IMR-90 (cell line): ENCODE results near the gene RASGRF2. TPM values are rescaled to one million over a fixed set of nuclear protein-coding genes. Genes with fewer than 3 reads are reported as not detected.

Experiments used
- ATAC-seq: fragments of 200-7000 bp; cut with Tn5 transposase; 2 replicates; pipeline ENCODE4 v1.9.1; 2020; ENCODE audit warnings: low read depth, mild to moderate bottlenecking, moderate library complexity
- BruUV-seq: library from RNA; stranded (reverse); fragments of 400-500 nt; replicated peaks from 2 replicates; lab custom pipeline; 2021; lab: Mats Ljungman, UMichigan
- CTCF ChIA-PET: fragments of 300-600 bp; formaldehyde crosslinking; extraction: SDS; loops from one replicate; lab custom pipeline; 2021; ENCODE audit warnings: antibody characterized with exemption; lab: Yijun Ruan, JAX
- POLR2A ChIA-PET: fragments of 300-600 bp; sonication (Branson Sonifier 250); formaldehyde crosslinking; loops from one replicate; lab custom pipeline; 2022; ENCODE audit warnings: antibody characterized with exemption; ENCODE audit not compliant: unreplicated experiment; lab: Charles Lee
- DNase-seq: peaks from one replicate; pipeline ENCODE4 v3.0.0; 2013
- H2AFZ ChIP-seq: replicated peaks from 2 replicates; pipeline ENCODE3; 2013; ENCODE audit warnings: low read length, mild to moderate bottlenecking; ENCODE audit not compliant: poor library complexity
- H2AK5ac ChIP-seq: 2 replicates; pipeline ENCODE4 v1.6.1; 2013; ENCODE audit warnings: low read depth, low read length, inconsistent platforms
- H2AK9ac ChIP-seq: replicated peaks from 2 replicates; pipeline ENCODE3; 2013; ENCODE audit warnings: mild to moderate bottlenecking, low read depth, low read length, moderate library complexity; ENCODE audit not compliant: poor library complexity
- H2BK120ac ChIP-seq: 2 replicates; pipeline ENCODE4 v1.6.1; 2013; ENCODE audit warnings: low read depth, low read length, inconsistent platforms
- H2BK15ac ChIP-seq: 3 replicates; pipeline ENCODE4 v1.6.1; 2013; ENCODE audit warnings: low read depth, low read length, inconsistent platforms
- H2BK20ac ChIP-seq: 2 replicates; pipeline ENCODE4 v1.6.1; 2013; ENCODE audit warnings: low read depth, mild to moderate bottlenecking, inconsistent platforms, low read length, moderate library complexity
- H2BK5ac ChIP-seq: 2 replicates; pipeline ENCODE4 v1.6.1; 2013; ENCODE audit warnings: mild to moderate bottlenecking, low read depth, low read length, inconsistent platforms; ENCODE audit not compliant: poor library complexity, severe bottlenecking
- H3K14ac ChIP-seq: replicated peaks from 2 replicates; pipeline ENCODE4 v1.6.1; 2013; ENCODE audit warnings: low read depth, low read length, inconsistent platforms
- H3K18ac ChIP-seq: 2 replicates; pipeline ENCODE4 v1.6.1; 2013; ENCODE audit warnings: low read depth, low read length, control low read depth
- H3K23ac ChIP-seq: 2 replicates; pipeline ENCODE4 v1.6.1; 2013; ENCODE audit warnings: low read depth, low read length, inconsistent platforms
- H3K27ac ChIP-seq: 2 replicates; pipeline ENCODE4 v1.5.1; 2013; ENCODE audit warnings: mild to moderate bottlenecking, control low read depth, low read length; ENCODE audit not compliant: insufficient read depth
- H3K27me3 ChIP-seq: 2 replicates; pipeline ENCODE4 v1.6.1; 2013; ENCODE audit warnings: low read length; ENCODE audit not compliant: control insufficient read depth, insufficient read depth
- H3K36me3 ChIP-seq: 2 replicates; pipeline ENCODE4 v1.6.1; 2013; ENCODE audit warnings: low read length, mixed read lengths; ENCODE audit not compliant: control insufficient read depth, insufficient read depth
- H3K4ac ChIP-seq: 2 replicates; pipeline ENCODE4 v1.6.1; 2013; ENCODE audit warnings: low read depth, low read length, inconsistent platforms
- H3K4me1 ChIP-seq: 2 replicates; pipeline ENCODE4 v1.6.1; 2013; ENCODE audit warnings: low read length, mixed read lengths; ENCODE audit not compliant: control insufficient read depth, insufficient read depth
- H3K4me2 ChIP-seq: 2 replicates; pipeline ENCODE4 v1.6.1; 2013; ENCODE audit warnings: low read depth, mild to moderate bottlenecking, control low read depth, low read length, moderate library complexity
- H3K4me3 ChIP-seq: 2 replicates; pipeline ENCODE4 v1.5.1; 2013; ENCODE audit warnings: low read depth, mild to moderate bottlenecking, control low read depth, low read length, moderate library complexity; ENCODE audit not compliant: insufficient read depth
- H3K56ac ChIP-seq: 2 replicates; pipeline ENCODE4 v1.6.1; 2013; ENCODE audit warnings: low read length, inconsistent platforms; ENCODE audit not compliant: insufficient read depth; ENCODE audit errors: extremely low read depth
- H3K79me1 ChIP-seq, 2 experiments: 2 replicates each; pipeline ENCODE4 v1.6.1; 2013; ENCODE audit warnings: low read length in 2 of 2, inconsistent platforms in 1 of 2, low read depth in 1 of 2
- H3K9ac ChIP-seq: 2 replicates; pipeline ENCODE4 v1.6.1; 2013; ENCODE audit warnings: low read depth, low read length, control low read depth
- H3K9me1 ChIP-seq: 2 replicates; pipeline ENCODE4 v1.6.1; 2013; ENCODE audit warnings: low read length, inconsistent platforms; ENCODE audit not compliant: insufficient read depth
- H3K9me3 ChIP-seq: 2 replicates; pipeline ENCODE4 v1.6.1; 2013; ENCODE audit warnings: low read length; ENCODE audit not compliant: control insufficient read depth, insufficient read depth
- H4K20me1 ChIP-seq: 2 replicates; pipeline ENCODE4 v1.6.1; 2013; ENCODE audit warnings: low read length, inconsistent platforms; ENCODE audit not compliant: insufficient read depth
- H4K5ac ChIP-seq: 2 replicates; pipeline ENCODE4 v1.6.1; 2013; ENCODE audit warnings: mild to moderate bottlenecking, low read depth, low read length, control low read depth
- H4K8ac ChIP-seq, 2 experiments: 2 replicates each; pipeline ENCODE4 v1.6.1; 2013; ENCODE audit warnings: low read depth in 2 of 2, low read length in 2 of 2, control low read depth in 1 of 2, inconsistent platforms in 1 of 2
- H4K91ac ChIP-seq: 2 replicates; pipeline ENCODE4 v1.6.1; 2013; ENCODE audit warnings: low read depth, low read length, inconsistent platforms; ENCODE audit not compliant: insufficient read depth
- BHLHE40 ChIP-seq: fragments of 150-350 bp; IDR thresholded peaks from 2 replicates; pipeline ENCODE4 v1.6.1; 2016; ENCODE audit warnings: mild to moderate bottlenecking, low read depth, low read length
- CEBPB ChIP-seq: IDR thresholded peaks from 2 replicates; pipeline ENCODE4 v1.6.1; 2012; ENCODE audit warnings: low read depth, low read length, improper control_type of control experiment
- CHD1 ChIP-seq: IDR thresholded peaks from 2 replicates; pipeline ENCODE4 v1.6.1; 2012; ENCODE audit warnings: low read depth, low read length, improper control_type of control experiment
- FOS ChIP-seq: fragments of 150-350 bp; IDR thresholded peaks from 2 replicates; pipeline ENCODE4 v1.6.1; 2016; ENCODE audit warnings: low read depth, low read length
- MXI1 ChIP-seq: IDR thresholded peaks from 2 replicates; pipeline ENCODE4 v1.6.1; 2012; ENCODE audit warnings: low read depth, mild to moderate bottlenecking, low read length, moderate library complexity, borderline replicate concordance
- POLR2A ChIP-seq: IDR thresholded peaks from 2 replicates; pipeline ENCODE4 v1.6.1; 2012; ENCODE audit warnings: mild to moderate bottlenecking, low read depth, low read length
- RFX5 ChIP-seq: IDR thresholded peaks from 2 replicates; pipeline ENCODE4 v1.8.0; 2012; ENCODE audit warnings: low read depth, mild to moderate bottlenecking, low read length, moderate library complexity
- WGBS, 2 experiments: methylation state at CpG; one replicate each; pipeline versions ENCODE4 v1.1.5 to v1.1.7; 2013; ENCODE audit warnings: missing lambda C conversion rate in 2 of 2; ENCODE audit not compliant: insufficient read length in 1 of 2; ENCODE audit errors: extremely low coverage in 2 of 2; 5-methylcytosine and 5-hydroxymethylcytosine counted together
- dilution Hi-C: fragments of 300-500 bp; cut with HindIII; formaldehyde crosslinking; loops from one replicate; pipeline ENCODE4 v1.14.3; 2018; ENCODE audit warnings: low sequenced_read_pairs; ENCODE audit not compliant: unreplicated experiment
- in situ Hi-C: fragments of 300-500 bp; cut with MboI; formaldehyde crosslinking; loops from 3 replicates; pipeline ENCODE4 v1.14.3; 2019; ENCODE audit warnings: low sequenced_read_pairs, inconsistent platforms, mixed read lengths
- intact Hi-C: fragments of 100-400 bp; cut with micrococcal nuclease; formaldehyde crosslinking; loops from 2 replicates; pipeline ENCODE4 v1.10.0; 2022
- polyA plus RNA-seq, 3 experiments: library from polyadenylated mRNA; depleted of rRNA; stranded (reverse); fragments of >200 nt; gene quantifications; 2 replicates each; pipeline ENCODE4 v1.2.3, GENCODE V29; 2012; ENCODE audit warnings: low replicate concordance in 1 of 3
- total RNA-seq: library from RNA; depleted of rRNA; stranded (reverse); fragments of >200 nt; gene quantifications from 2 replicates; pipeline ENCODE4 v1.2.3, GENCODE V29; 2012
- TF ChIP-seq, protein P1 (sequence below): fragments of 150-350 bp; IDR thresholded peaks from 2 replicates; pipeline ENCODE4 v1.6.1; 2017; ENCODE audit warnings: mild to moderate bottlenecking, antibody characterized with exemption, low read length, low read depth

The RASGRF2 gene
- total and polyA plus RNA-seq, 2 of the 4 experiments (the other 2 are of a cell fraction), result 2.9 to 5.0 TPM

DNA sequence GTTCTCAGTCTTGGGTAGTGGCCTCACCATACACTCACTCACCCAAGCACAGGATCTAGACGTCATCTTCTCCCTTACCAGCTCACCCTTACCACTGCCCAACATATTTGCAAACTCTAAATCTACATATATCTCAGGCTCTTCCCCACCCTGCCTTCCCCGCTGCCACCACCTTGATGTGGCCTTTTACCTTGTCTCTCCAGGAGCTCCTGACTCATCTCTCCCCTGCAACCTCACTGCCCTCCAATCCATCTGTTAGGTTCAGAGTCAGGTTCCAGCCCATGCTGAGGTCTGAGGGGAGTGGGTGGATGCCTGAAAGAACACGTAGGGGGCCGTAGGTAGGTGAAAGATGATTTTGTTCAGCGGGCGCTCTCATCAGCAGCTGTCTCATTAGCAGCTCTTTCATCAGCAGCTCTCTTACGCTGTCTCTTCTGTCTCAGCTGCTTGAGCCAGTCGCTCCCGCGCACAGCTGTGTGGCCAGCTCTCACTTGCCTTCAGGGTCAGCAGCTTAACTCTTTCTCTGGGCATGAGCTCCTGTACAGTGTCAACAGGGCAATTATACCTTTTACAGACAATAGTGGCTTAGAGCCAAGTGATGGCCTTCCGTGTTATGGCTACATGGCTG, 249.8 kb downstream of the RASGRF2 start:
- ATAC-seq, result no peak
- no peak overlapping the region for H3K18ac ChIP-seq
- H3K4me2 ChIP-seq, result no peak overlapping the region
- H4K91ac ChIP-seq, result no peak overlapping the region
- intact Hi-C loops (no loop called here), in situ Hi-C loops (no loop called here), dilution Hi-C loops (no loop called here)
- H2AFZ ChIP-seq, result no peak overlapping the region
- H3K9me3 ChIP-seq, result no peaks in the 10 kb centered on the region
- H3K79me1 ChIP-seq, result no peaks in the 10 kb centered on the region
- peaks cover 4% of the 10 kb centered on the region; the same call in 1 of the 2 replicates for H3K9me1 ChIP-seq
- ChIA-PET CTCF (interaction anchor here (0.6 kb wide), 1 partner anchor 185 kb away, joined by 3 read pairs; no protein-coding TSS in a partner anchor), POLR2A (no interaction called here)
- no peaks in the 10 kb centered on the region for H3K27me3 ChIP-seq
- H2BK15ac ChIP-seq, result no peak overlapping the region
- no peak overlapping the region for H2BK5ac ChIP-seq
- BruUV-seq, result no TSS peak
- no peak overlapping the region for H3K23ac ChIP-seq
- no peaks in the 10 kb centered on the region for H3K4me1 ChIP-seq
- no peak overlapping the region for H3K9ac ChIP-seq
- H3K27ac ChIP-seq, result no peak overlapping the region
- no peak for DNase-seq
- no peak overlapping the region for H3K4ac ChIP-seq
- WGBS, 2 experiments, result 86% methylated on average over 8 of the region's 11 CpGs; no CpG with 5 or more reads in 1 of the 2 experiments
- H2AK5ac ChIP-seq, result no peak overlapping the region
- no peak overlapping the region for H2AK9ac ChIP-seq
- H3K14ac ChIP-seq, result no peak overlapping the region
- H3K4me3 ChIP-seq, result no peak overlapping the region
- peaks cover 5% of the 10 kb centered on the region; the same call in 1 of the 2 replicates for H3K36me3 ChIP-seq
- H2BK120ac ChIP-seq, result no peak overlapping the region
- no peaks in the 10 kb centered on the region; the same call in 1 of the 2 replicates for H4K20me1 ChIP-seq
- no peak overlapping the region for H4K8ac ChIP-seq
- no peak overlapping the region for H4K5ac ChIP-seq
- H2BK20ac ChIP-seq, result no peak overlapping the region
- H3K56ac ChIP-seq, result no peak overlapping the region
- TF ChIP-seq, protein P1, sequence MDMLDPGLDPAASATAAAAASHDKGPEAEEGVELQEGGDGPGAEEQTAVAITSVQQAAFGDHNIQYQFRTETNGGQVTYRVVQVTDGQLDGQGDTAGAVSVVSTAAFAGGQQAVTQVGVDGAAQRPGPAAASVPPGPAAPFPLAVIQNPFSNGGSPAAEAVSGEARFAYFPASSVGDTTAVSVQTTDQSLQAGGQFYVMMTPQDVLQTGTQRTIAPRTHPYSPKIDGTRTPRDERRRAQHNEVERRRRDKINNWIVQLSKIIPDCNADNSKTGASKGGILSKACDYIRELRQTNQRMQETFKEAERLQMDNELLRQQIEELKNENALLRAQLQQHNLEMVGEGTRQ, result no peak
- TF ChIP-seq FOS (no peak), RFX5 (no peak), BHLHE40 (no peak), POLR2A (no peak), MXI1 (no peak), CEBPB (no peak), CHD1 (no peak)
